Measurements from ENCODE around the gene PPP1R9B.
A peak's percentile ranks its signal among the peaks of the same experiment; 100 is the strongest.

DNA sequence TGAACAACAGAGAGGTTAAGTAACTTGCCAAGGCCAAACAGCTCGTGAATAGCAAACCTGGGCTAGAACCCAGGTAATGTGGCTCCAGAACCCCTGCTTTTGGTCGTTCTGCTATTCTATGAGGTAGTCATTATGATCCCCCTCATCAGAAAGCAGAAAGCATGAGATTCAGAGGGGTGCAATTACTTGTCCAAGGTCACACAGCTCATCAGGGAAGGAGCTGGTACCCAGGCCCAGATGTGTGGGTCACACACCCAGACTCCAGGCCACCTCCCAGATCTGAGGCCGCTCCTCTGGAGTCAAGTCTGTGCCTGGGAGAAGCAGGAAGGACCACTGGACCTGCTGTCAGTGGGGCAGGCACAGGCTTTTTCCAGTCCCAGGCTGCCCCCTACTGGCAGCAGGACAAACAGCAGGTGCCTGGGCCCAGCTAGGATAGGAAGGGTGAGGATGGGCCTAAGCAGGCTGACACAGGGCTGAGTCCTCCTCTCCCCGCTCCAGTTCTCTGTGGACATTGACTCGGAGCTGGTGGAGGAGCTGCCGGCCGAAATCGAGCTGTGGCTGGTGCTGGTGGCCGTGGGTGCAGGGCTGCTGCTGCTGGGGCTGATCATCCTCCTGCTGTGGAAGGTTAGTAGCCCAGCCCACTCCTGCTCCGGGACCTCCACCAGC lies 63.1 kb downstream of the PPP1R9B start:
- no peak for TF ChIP-seq FOSL1 (IDR thresholded peaks at IDR 0.05; ENCODE audit: low read depth)
- peak; percentile 92 to 100 (median 99) for TF ChIP-seq CTCF (IDR thresholded peaks at IDR 0.05 in 2 of 3, conservative IDR thresholded peaks at IDR 0.05 in 1 of 3; ENCODE audit: borderline replicate concordance in 1 of 3, insufficient read depth in 1 of 3, low read depth in 2 of 3, low read length in 2 of 3)
- no peak for TF ChIP-seq EGR1 (IDR thresholded peaks at IDR 0.05; ENCODE audit: low read depth)

All from HCT116 (cell line).